Astrocyte (in vitro differentiated cells and primary cell): ENCODE measurements around the gene C2orf42. TPM values are rescaled to one million over a fixed set of nuclear protein-coding genes. Genes with fewer than 3 reads are reported as not detected.
"Not testable (repeated sequence)": the region's sequence is repeated elsewhere in the genome, so short reads cannot be mapped to it uniquely, and the experiment has no call there.

ENCODE experiments used
- DNase-seq: peaks from one replicate; pipeline ENCODE4 v3.0.0-alpha.2; 2010; ENCODE audit warnings: low read depth
- FAIRE-seq: peaks from 2 replicates; lab custom pipeline; 2011; peaks lifted over from hg19 to GRCh38; lab: Jason Lieb, UNC
- H2AFZ ChIP-seq: 2 replicates; pipeline ENCODE4 v1.6.0; 2012; ENCODE audit warnings: low read depth, low read length, inconsistent platforms
- H3K27ac ChIP-seq: 2 replicates; pipeline ENCODE4 v1.5.1; 2011; ENCODE audit warnings: low read depth, low read length, inconsistent platforms
- H3K27me3 ChIP-seq: 2 replicates; pipeline ENCODE4 v1.6.0; 2011; ENCODE audit warnings: low read length, inconsistent platforms; ENCODE audit not compliant: insufficient read depth
- H3K36me3 ChIP-seq: 2 replicates; pipeline ENCODE4 v1.5.1; 2011; ENCODE audit warnings: low read length, inconsistent platforms; ENCODE audit not compliant: insufficient read depth
- H3K4me1 ChIP-seq: 2 replicates; pipeline ENCODE4 v1.5.1; 2011; ENCODE audit warnings: low read length, inconsistent platforms; ENCODE audit not compliant: insufficient read depth
- H3K4me2 ChIP-seq: 2 replicates; pipeline ENCODE4 v1.6.0; 2012; ENCODE audit warnings: low read length, inconsistent platforms
- H3K4me3 ChIP-seq: 2 replicates; pipeline ENCODE4 v1.5.1; 2011; ENCODE audit warnings: low read depth, mild to moderate bottlenecking, low read length, inconsistent platforms; ENCODE audit not compliant: insufficient read depth
- H3K79me2 ChIP-seq: 2 replicates; pipeline ENCODE4 v1.6.0; 2012; ENCODE audit warnings: mild to moderate bottlenecking, low read length, inconsistent platforms; ENCODE audit not compliant: insufficient read depth
- H3K9ac ChIP-seq: 2 replicates; pipeline ENCODE4 v1.6.0; 2012; ENCODE audit warnings: mild to moderate bottlenecking, low read length, inconsistent platforms
- H3K9me3 ChIP-seq: 2 replicates; pipeline ENCODE4 v1.5.1; 2012; ENCODE audit warnings: low read depth, mild to moderate bottlenecking, low read length, inconsistent platforms; ENCODE audit not compliant: insufficient read depth
- H4K20me1 ChIP-seq: 2 replicates; pipeline ENCODE4 v1.6.0; 2012; ENCODE audit warnings: low read length, inconsistent platforms; ENCODE audit not compliant: insufficient read depth
- H3K27ac Mint-ChIP-seq: one replicate; pipeline ENCODE4 v1.8.0; 2021; ENCODE audit warnings: mild to moderate bottlenecking, mixed read lengths; ENCODE audit not compliant: unreplicated experiment
- H3K27me3 Mint-ChIP-seq: one replicate; pipeline ENCODE4 v1.8.0; 2021; ENCODE audit warnings: low read depth, mixed read lengths; ENCODE audit not compliant: unreplicated experiment
- H3K36me3 Mint-ChIP-seq: one replicate; pipeline ENCODE4 v1.8.0; 2021; ENCODE audit warnings: low read depth, mixed read lengths; ENCODE audit not compliant: unreplicated experiment
- H3K4me1 Mint-ChIP-seq: one replicate; pipeline ENCODE4 v1.8.0; 2021; ENCODE audit warnings: low read depth, mixed read lengths; ENCODE audit not compliant: unreplicated experiment
- H3K4me3 Mint-ChIP-seq: one replicate; pipeline ENCODE4 v1.8.0; 2021; ENCODE audit warnings: mild to moderate bottlenecking, moderate library complexity, mixed read lengths; ENCODE audit not compliant: unreplicated experiment
- H3K9me3 Mint-ChIP-seq: one replicate; pipeline ENCODE4 v1.8.0; 2021; ENCODE audit warnings: mild to moderate bottlenecking, mixed read lengths; ENCODE audit not compliant: unreplicated experiment
- EZH2 ChIP-seq: IDR thresholded peaks from 2 replicates; pipeline ENCODE4 v1.6.1; 2012; ENCODE audit warnings: mild to moderate bottlenecking, low read length, inconsistent platforms; ENCODE audit not compliant: insufficient read depth
- total RNA-seq: library from RNA; stranded (reverse); gene quantifications from 2 replicates; pipeline ENCODE4 v1.2.1, GENCODE V29; 2021
- TF ChIP-seq, protein P1 (sequence below): IDR thresholded peaks from 2 replicates; pipeline ENCODE4 v1.5.1; 2011; ENCODE audit warnings: low read depth, mild to moderate bottlenecking, inconsistent platforms, low read length, moderate library complexity; ENCODE audit not compliant: insufficient read depth

C2orf42 gene
- total RNA-seq, 1 donor from 2014 or later: 20.7 TPM

DNA sequence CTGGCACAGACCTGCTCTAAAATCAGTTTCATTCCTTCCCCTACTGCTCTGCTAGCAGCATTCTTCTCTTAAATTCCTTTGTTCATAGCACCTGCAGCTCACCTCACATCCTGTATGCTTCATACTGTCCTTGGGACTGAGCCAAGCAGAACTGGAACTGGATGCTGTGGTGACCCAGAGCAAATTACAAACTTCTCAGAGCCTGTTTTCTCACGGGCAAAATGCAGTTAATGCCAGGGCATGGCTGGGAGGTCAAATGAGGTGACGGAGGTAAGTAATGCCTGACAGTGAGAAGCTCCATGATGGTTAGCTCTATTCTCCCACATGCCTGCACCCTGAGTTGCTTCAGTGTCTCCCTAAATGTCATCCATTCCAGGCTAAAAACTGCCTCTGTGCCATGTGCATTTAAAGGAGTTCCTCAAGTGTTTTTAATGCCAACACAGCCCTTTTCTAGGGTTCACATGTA is 29.7 kb downstream of the C2orf42 start:
- Mint-ChIP-seq H3K36me3 (peaks cover 2% of the 10 kb centered on the region), H3K9me3 (no peaks in the 10 kb centered on the region), H3K27me3 (no peaks in the 10 kb centered on the region), H3K4me1 (no peaks in the 10 kb centered on the region), H3K4me3 (no peak overlapping the region), H3K27ac (no peak overlapping the region)
- Histone ChIP-seq H3K79me2 (no peaks in the 10 kb centered on the region), H3K4me1 (no peaks in the 10 kb centered on the region), H3K27ac (no peak overlapping the region), H4K20me1 (no peaks in the 10 kb centered on the region), H2AFZ (no peak overlapping the region), H3K4me2 (no peak overlapping the region), H3K27me3 (no peaks in the 10 kb centered on the region), H3K4me3 (no peak overlapping the region), H3K9me3 (no peaks in the 10 kb centered on the region), H3K9ac (no peak overlapping the region), H3K36me3 (peaks cover 3% of the 10 kb centered on the region)
- DNase-seq: no peak
- TF ChIP-seq EZH2: no peak
- TF ChIP-seq, protein P1, sequence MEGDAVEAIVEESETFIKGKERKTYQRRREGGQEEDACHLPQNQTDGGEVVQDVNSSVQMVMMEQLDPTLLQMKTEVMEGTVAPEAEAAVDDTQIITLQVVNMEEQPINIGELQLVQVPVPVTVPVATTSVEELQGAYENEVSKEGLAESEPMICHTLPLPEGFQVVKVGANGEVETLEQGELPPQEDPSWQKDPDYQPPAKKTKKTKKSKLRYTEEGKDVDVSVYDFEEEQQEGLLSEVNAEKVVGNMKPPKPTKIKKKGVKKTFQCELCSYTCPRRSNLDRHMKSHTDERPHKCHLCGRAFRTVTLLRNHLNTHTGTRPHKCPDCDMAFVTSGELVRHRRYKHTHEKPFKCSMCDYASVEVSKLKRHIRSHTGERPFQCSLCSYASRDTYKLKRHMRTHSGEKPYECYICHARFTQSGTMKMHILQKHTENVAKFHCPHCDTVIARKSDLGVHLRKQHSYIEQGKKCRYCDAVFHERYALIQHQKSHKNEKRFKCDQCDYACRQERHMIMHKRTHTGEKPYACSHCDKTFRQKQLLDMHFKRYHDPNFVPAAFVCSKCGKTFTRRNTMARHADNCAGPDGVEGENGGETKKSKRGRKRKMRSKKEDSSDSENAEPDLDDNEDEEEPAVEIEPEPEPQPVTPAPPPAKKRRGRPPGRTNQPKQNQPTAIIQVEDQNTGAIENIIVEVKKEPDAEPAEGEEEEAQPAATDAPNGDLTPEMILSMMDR: no peak
- FAIRE-seq: no peak

DNA sequence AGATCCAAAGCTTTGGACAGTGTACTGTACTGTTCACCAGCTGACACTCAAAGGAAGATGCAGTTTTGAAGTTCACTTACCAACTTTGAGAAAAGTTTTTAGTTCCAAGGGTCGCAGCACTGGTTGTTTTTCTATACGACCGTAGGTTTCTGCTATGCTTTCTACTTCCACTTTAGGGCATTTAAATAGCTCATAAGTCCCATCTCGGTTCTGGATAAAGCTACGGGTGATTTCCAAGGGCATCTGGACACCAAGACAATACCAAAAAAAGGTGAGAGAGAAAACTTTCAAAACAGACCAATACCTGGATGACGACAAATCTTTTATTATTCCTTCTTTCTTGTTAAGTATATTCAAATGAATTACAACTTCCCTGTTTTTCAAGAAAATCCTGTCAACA is 30.3 kb downstream of the C2orf42 start:
- no peak overlapping the region for H3K9ac ChIP-seq
- Mint-ChIP-seq H3K4me1 (no peaks in the 10 kb centered on the region), H3K27ac (no peak overlapping the region), H3K4me3 (no peak overlapping the region), H3K27me3 (no peaks in the 10 kb centered on the region), H3K36me3 (peaks cover 2% of the 10 kb centered on the region), H3K9me3 (no peaks in the 10 kb centered on the region)
- no peaks in the 10 kb centered on the region for H3K4me1 ChIP-seq
- no peaks in the 10 kb centered on the region for H4K20me1 ChIP-seq
- peaks cover under 1% of the 10 kb centered on the region for H3K36me3 ChIP-seq
- no peak overlapping the region for H3K4me2 ChIP-seq
- H3K4me3 ChIP-seq: no peak overlapping the region
- no peaks in the 10 kb centered on the region for H3K27me3 ChIP-seq
- no peak for DNase-seq
- TF ChIP-seq, protein P1: no peak
- TF ChIP-seq EZH2: no peak
- no peaks in the 10 kb centered on the region for H3K9me3 ChIP-seq
- no peak overlapping the region for H2AFZ ChIP-seq
- no peaks in the 10 kb centered on the region for H3K79me2 ChIP-seq
- FAIRE-seq: no peak
- no peak overlapping the region for H3K27ac ChIP-seq

GRCh38 chr2:70149130-70149686 is 41.6 kb downstream of the C2orf42 start:
- not testable (repeated sequence) for H3K9ac ChIP-seq, DNase-seq, H3K9me3 ChIP-seq, H4K20me1 ChIP-seq, H3K27me3 Mint-ChIP-seq, H3K4me3 Mint-ChIP-seq, H3K79me2 ChIP-seq, H3K36me3 ChIP-seq, FAIRE-seq, H3K4me1 Mint-ChIP-seq, H3K27me3 ChIP-seq, H3K9me3 Mint-ChIP-seq, H2AFZ ChIP-seq, H3K27ac Mint-ChIP-seq, H3K4me3 ChIP-seq, H3K27ac ChIP-seq, H3K4me2 ChIP-seq, H3K4me1 ChIP-seq
- peaks cover 19% of the 10 kb centered on the region for H3K36me3 Mint-ChIP-seq

DNA sequence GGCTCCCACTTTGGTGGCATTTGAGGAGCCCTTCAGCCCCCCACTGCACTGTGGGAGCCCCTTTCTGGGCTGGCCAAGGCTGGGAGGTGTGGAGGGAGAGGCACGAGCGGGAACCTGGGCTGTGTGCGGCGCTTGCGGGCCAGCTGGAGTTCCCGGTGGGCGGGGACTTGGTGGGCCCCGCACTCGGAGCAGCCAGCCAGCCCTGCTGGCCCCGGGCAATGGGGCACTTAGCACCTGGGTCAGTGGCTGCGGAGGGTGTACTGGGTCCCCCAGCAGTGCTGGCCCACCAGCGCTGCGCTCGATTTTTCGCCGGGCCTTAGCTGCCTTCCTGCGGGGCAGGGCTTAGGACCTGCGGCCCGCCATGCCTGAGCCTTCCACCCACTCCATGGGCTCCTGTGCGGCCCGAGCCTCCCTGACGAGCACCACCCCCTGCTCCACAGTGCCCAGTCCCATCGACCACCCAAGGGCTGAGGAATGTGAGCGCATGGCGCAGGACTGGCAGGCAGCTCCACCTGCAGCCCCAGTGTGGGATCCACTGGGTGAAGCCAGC is 42.5 kb downstream of the C2orf42 start:
- H3K27me3 ChIP-seq, H3K4me2 ChIP-seq, H3K9me3 ChIP-seq, H3K79me2 ChIP-seq, DNase-seq, H3K9me3 Mint-ChIP-seq, H3K27me3 Mint-ChIP-seq, H3K36me3 ChIP-seq, H3K4me1 Mint-ChIP-seq, FAIRE-seq, H2AFZ ChIP-seq, H3K27ac ChIP-seq, H3K4me3 ChIP-seq, H3K4me3 Mint-ChIP-seq, H4K20me1 ChIP-seq, H3K27ac Mint-ChIP-seq, H3K9ac ChIP-seq, H3K4me1 ChIP-seq: not testable (repeated sequence)
- peaks cover 19% of the 10 kb centered on the region for H3K36me3 Mint-ChIP-seq
